Neural progenitor cell (in vitro differentiated cells): ENCODE data around the gene NDUFAF3. TPM values are rescaled to one million over a fixed set of nuclear protein-coding genes. Genes with fewer than 3 reads are reported as not detected.

Experiments
- DNase-seq: peaks from one replicate; pipeline ENCODE4 v3.0.0-alpha.2; 2016; ENCODE audit warnings: low spot score
- H2AFZ ChIP-seq: fragments of 200-600 bp; sonication (generic); replicated peaks from 2 replicates; pipeline ENCODE4 v1.6.1; 2016; ENCODE audit warnings: antibody characterized with exemption
- H3F3A ChIP-seq: fragments of 200-600 bp; sonication (generic); 2 replicates; pipeline ENCODE4 v1.6.1; 2016; ENCODE audit warnings: antibody characterized with exemption, low read depth
- H3K27ac ChIP-seq: fragments of 200-600 bp; sonication (generic); 2 replicates; pipeline ENCODE4 v1.5.1; 2016; ENCODE audit warnings: mild to moderate bottlenecking
- H3K27me3 ChIP-seq: fragments of 200-600 bp; sonication (generic); 2 replicates; pipeline ENCODE4 v1.6.1; 2016; ENCODE audit warnings: mild to moderate bottlenecking, moderate library complexity
- H3K36me3 ChIP-seq: fragments of 200-600 bp; sonication (generic); 2 replicates; pipeline ENCODE4 v1.5.1; 2016
- H3K4me1 ChIP-seq: fragments of 200-600 bp; sonication (generic); 2 replicates; pipeline ENCODE4 v1.6.1; 2016; ENCODE audit warnings: mixed run types
- H3K4me2 ChIP-seq: fragments of 200-600 bp; sonication (generic); 2 replicates; pipeline ENCODE4 v1.6.1; 2016
- H3K4me3 ChIP-seq: fragments of 200-600 bp; sonication (generic); 2 replicates; pipeline ENCODE4 v1.5.1; 2016
- H3K79me2 ChIP-seq: fragments of 200-600 bp; sonication (generic); 2 replicates; pipeline ENCODE4 v1.6.1; 2016; ENCODE audit warnings: low read depth
- H3K9ac ChIP-seq: fragments of 200-600 bp; sonication (generic); 2 replicates; pipeline ENCODE4 v1.6.1; 2016
- H3K9me3 ChIP-seq: fragments of 200-600 bp; sonication (generic); 2 replicates; pipeline ENCODE4 v1.5.1; 2016; ENCODE audit warnings: low read depth
- H4K20me1 ChIP-seq: fragments of 200-600 bp; sonication (generic); 2 replicates; pipeline ENCODE4 v1.6.1; 2016; ENCODE audit warnings: low read depth
- H3K27ac Mint-ChIP-seq: 3 replicates; pipeline ENCODE4 v1.8.0; 2021; ENCODE audit warnings: mixed read lengths
- H3K27me3 Mint-ChIP-seq: 2 replicates; pipeline ENCODE4 v1.8.0; 2022; ENCODE audit warnings: low read depth, mild to moderate bottlenecking, inconsistent platforms, moderate library complexity, mixed read lengths; ENCODE audit not compliant: insufficient read depth
- H3K36me3 Mint-ChIP-seq: 3 replicates; pipeline ENCODE4 v1.8.0; 2021; ENCODE audit warnings: mixed read lengths
- H3K4me1 Mint-ChIP-seq: 3 replicates; pipeline ENCODE4 v1.8.0; 2021; ENCODE audit warnings: mixed read lengths
- H3K4me3 Mint-ChIP-seq: 3 replicates; pipeline ENCODE4 v1.8.0; 2021; ENCODE audit warnings: mild to moderate bottlenecking, moderate library complexity, mixed read lengths
- H3K9me3 Mint-ChIP-seq: 3 replicates; pipeline ENCODE4 v1.8.0; 2020; ENCODE audit warnings: mixed read lengths
- CTCF ChIP-seq: fragments of 200-600 bp; sonication (generic); IDR thresholded peaks from 2 replicates; pipeline ENCODE4 v1.5.1; 2017; ENCODE audit warnings: antibody characterized with exemption, mild to moderate bottlenecking
- EZH2 ChIP-seq: fragments of 200-600 bp; sonication (generic); IDR thresholded peaks from 2 replicates; pipeline ENCODE4 v1.6.1; 2017; ENCODE audit warnings: antibody characterized with exemption, mild to moderate bottlenecking, moderate library complexity
- EZH2phosphoT487 ChIP-seq: fragments of 200-600 bp; sonication (generic); IDR thresholded peaks from 2 replicates; pipeline ENCODE4 v1.6.1; 2017; ENCODE audit warnings: antibody characterized with exemption
- total RNA-seq: library from RNA; depleted of rRNA; stranded (reverse); fragments of >200 nt; gene quantifications from 2 replicates; pipeline ENCODE4 v1.2.3, GENCODE V29; 2015; ENCODE audit warnings: low replicate concordance

NDUFAF3 gene
- total RNA-seq, 1 donor from 2014 or later = 26.2 TPM

GRCh38 chr3:49032646-49033304, 10.9 kb downstream of the NDUFAF3 start:
- Mint-ChIP-seq H3K4me3 (no peak overlapping the region), H3K4me1 (peaks cover 17% of the 10 kb centered on the region), H3K9me3 (no peaks in the 10 kb centered on the region), H3K27ac (no peak overlapping the region), H3K36me3 (peaks cover 23% of the 10 kb centered on the region), H3K27me3 (peaks cover 8% of the 10 kb centered on the region)
- Histone ChIP-seq H4K20me1 (peaks cover 9% of the 10 kb centered on the region), H3K9ac (no peak overlapping the region), H3K4me2 (no peak overlapping the region), H3K36me3 (no peaks in the 10 kb centered on the region), H3F3A (peaks cover 45% of the 10 kb centered on the region), H3K4me3 (no peak overlapping the region), H3K79me2 (peaks cover 14% of the 10 kb centered on the region), H3K4me1 (peaks cover 11% of the 10 kb centered on the region), H3K27ac (no peak overlapping the region), H2AFZ (no peak overlapping the region), H3K9me3 (no peaks in the 10 kb centered on the region), H3K27me3 (no peaks in the 10 kb centered on the region)
- TF ChIP-seq EZH2 = no peak
- TF ChIP-seq CTCF = no peak
- TF ChIP-seq EZH2phosphoT487 = no peak
- DNase-seq = no peak

GRCh38 chr3:49034650-49035049, 12.7 kb downstream of the NDUFAF3 start:
- H3K36me3 ChIP-seq = no peaks in the 10 kb centered on the region
- H3K4me2 ChIP-seq = no peak overlapping the region
- H3K79me2 ChIP-seq = no peaks in the 10 kb centered on the region
- no peaks in the 10 kb centered on the region for H3K4me1 ChIP-seq
- DNase-seq = no peak
- no peak overlapping the region for H3K9ac ChIP-seq
- TF ChIP-seq CTCF = no peak
- TF ChIP-seq EZH2phosphoT487 = no peak
- TF ChIP-seq EZH2 = no peak
- Mint-ChIP-seq H3K4me1 (peaks cover 3% of the 10 kb centered on the region), H3K4me3 (no peak overlapping the region), H3K9me3 (no peaks in the 10 kb centered on the region), H3K27ac (no peak overlapping the region), H3K36me3 (peaks cover 22% of the 10 kb centered on the region), H3K27me3 (no peaks in the 10 kb centered on the region)
- peaks cover 9% of the 10 kb centered on the region for H4K20me1 ChIP-seq
- H3K27ac ChIP-seq = no peak overlapping the region
- H3K9me3 ChIP-seq = no peaks in the 10 kb centered on the region
- H3K27me3 ChIP-seq = no peaks in the 10 kb centered on the region
- no peak overlapping the region for H3K4me3 ChIP-seq
- H2AFZ ChIP-seq = no peak overlapping the region
- H3F3A ChIP-seq = peaks cover 38% of the 10 kb centered on the region

- no peak overlapping the region for H3K27ac Mint-ChIP-seq
- no peaks in the 10 kb centered on the region for H3K27me3 Mint-ChIP-seq
- no peak for DNase-seq
- H3K4me3 ChIP-seq = no peak overlapping the region
- no peak overlapping the region for H3K9ac ChIP-seq
- peaks cover 35% of the 10 kb centered on the region for H3F3A ChIP-seq
- peaks cover 9% of the 10 kb centered on the region for H4K20me1 ChIP-seq
- no peak overlapping the region for H2AFZ ChIP-seq
- peaks cover 24% of the 10 kb centered on the region for H3K36me3 Mint-ChIP-seq
- TF ChIP-seq EZH2phosphoT487 = no peak
- TF ChIP-seq EZH2 = no peak
- TF ChIP-seq CTCF = no peak
- H3K27me3 ChIP-seq = no peaks in the 10 kb centered on the region
- H3K9me3 ChIP-seq = no peaks in the 10 kb centered on the region
- H3K4me2 ChIP-seq = no peak overlapping the region
- H3K4me3 Mint-ChIP-seq = no peak overlapping the region
- H3K4me1 ChIP-seq = no peaks in the 10 kb centered on the region
- no peaks in the 10 kb centered on the region for H3K4me1 Mint-ChIP-seq
- H3K9me3 Mint-ChIP-seq = no peaks in the 10 kb centered on the region
- H3K27ac ChIP-seq = no peak overlapping the region
- no peaks in the 10 kb centered on the region for H3K79me2 ChIP-seq
- H3K36me3 ChIP-seq = peaks cover 3% of the 10 kb centered on the region
These were observed 13.4 kb downstream of the NDUFAF3 start for GRCh38 chr3:49035281-49035680.
